Subcutaneous adipose tissue (tissue), 4 donors: ENCODE results near the gene SMIM23. TPM values are rescaled to one million over a fixed set of nuclear protein-coding genes. Genes with fewer than 3 reads are reported as not detected.

Experiments
- total RNA-seq, 4 donors: library from RNA; depleted of rRNA; stranded (reverse); fragments of >200 nt; gene quantifications; one replicate each; pipeline ENCODE4 v1.1.0, GENCODE V29; 2016
- TF ChIP-seq, protein P1 (sequence below): fragments of 450-650 bp; IDR thresholded peaks from one replicate; pipeline ENCODE4 v1.5.1; 2016; ENCODE audit warnings: low read depth, mild to moderate bottlenecking, control low read depth, antibody characterized with exemption, moderate library complexity

Gene SMIM23
- not detected for total RNA-seq

DNA sequence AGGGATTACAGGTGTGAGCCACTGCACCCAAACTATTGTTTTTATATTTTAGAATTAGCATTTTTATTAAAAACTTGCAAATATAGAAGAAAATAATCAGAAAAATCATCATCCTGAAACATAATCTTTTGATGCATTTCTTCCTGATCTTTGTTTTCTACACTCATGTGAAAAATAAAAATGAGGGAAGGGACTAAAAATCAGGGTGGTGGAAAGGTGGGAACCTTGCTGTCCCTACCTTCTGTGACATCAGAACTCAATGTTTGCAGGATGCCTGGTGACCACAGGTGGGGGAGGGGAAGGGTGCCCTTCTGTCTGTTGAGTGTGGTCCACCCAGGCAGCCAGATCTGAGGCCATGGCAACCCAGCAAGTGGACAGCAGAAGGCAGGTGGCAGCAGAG is at the start of gene SMIM23:
Gene SMIM23 (plus strand): TSS at position 301 of the 400 bp plus-strand sequence. CDS start 55 bp downstream, at position 356.
- TF ChIP-seq, protein P1, sequence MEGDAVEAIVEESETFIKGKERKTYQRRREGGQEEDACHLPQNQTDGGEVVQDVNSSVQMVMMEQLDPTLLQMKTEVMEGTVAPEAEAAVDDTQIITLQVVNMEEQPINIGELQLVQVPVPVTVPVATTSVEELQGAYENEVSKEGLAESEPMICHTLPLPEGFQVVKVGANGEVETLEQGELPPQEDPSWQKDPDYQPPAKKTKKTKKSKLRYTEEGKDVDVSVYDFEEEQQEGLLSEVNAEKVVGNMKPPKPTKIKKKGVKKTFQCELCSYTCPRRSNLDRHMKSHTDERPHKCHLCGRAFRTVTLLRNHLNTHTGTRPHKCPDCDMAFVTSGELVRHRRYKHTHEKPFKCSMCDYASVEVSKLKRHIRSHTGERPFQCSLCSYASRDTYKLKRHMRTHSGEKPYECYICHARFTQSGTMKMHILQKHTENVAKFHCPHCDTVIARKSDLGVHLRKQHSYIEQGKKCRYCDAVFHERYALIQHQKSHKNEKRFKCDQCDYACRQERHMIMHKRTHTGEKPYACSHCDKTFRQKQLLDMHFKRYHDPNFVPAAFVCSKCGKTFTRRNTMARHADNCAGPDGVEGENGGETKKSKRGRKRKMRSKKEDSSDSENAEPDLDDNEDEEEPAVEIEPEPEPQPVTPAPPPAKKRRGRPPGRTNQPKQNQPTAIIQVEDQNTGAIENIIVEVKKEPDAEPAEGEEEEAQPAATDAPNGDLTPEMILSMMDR, result no peak

DNA sequence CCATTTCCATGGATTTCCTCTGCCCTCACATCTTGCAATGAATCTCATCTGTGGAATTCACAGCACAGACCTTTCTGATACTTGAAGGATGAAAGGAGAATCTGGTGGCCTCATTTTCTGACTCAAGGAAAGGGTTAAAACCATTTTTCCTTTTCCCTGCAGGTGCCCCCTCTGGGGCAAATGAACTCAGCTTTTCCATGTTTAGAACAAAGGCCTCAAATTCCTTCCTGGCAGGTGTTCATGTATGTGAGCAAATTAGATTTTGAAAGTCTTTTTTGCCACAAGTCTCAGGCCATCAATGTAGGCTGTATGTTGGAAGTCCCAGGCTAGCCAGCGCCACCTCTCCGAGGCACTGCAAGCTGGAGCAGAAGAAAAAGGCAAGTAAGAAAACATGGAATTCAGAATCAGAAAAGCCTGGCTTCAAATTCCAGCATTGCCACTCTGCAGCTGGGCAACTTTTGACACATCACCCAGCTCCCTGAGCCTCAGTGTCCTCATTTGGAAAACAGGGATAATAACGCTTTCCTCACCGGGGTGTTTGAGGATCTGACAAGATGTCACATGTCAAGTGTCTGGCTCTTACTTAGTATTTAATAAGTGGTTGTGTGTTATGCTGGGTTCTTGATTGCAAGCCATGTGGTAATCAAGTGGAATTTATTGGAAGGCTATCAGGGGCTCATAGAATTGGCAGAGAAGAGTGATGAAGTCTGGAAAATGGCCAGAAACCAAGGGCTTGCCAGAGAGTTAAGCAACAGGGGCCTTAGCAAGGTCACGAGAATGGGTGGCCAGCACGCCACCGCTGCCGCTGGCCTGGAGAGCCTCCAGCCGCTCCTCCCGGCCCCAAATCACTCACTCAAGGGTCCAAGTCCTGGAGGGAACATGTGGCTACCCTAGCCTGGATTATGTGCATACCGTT is 48.4 kb upstream of the SMIM23 start:
- TF ChIP-seq, protein P1, result no peak

DNA sequence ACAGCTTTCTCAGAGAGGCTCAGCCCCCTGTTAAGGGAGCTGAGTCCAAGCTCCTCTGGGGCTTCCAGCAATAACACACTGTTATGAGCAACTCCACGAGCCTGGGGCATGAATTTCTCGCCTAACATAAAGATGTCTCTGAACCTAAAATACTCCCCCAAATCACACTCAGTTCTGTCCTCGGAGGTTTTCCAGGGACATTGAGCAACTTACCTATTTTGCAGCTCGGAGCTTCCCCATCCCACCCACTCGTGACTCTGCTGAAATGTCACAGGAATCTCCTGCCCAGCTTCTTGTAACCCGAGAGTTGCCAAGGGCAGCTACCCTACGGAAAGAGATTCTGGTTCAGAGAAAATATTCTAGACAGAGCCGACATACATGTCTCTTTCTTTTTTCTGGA is 47.1 kb upstream of the SMIM23 start:
- TF ChIP-seq, protein P1, result no peak

DNA sequence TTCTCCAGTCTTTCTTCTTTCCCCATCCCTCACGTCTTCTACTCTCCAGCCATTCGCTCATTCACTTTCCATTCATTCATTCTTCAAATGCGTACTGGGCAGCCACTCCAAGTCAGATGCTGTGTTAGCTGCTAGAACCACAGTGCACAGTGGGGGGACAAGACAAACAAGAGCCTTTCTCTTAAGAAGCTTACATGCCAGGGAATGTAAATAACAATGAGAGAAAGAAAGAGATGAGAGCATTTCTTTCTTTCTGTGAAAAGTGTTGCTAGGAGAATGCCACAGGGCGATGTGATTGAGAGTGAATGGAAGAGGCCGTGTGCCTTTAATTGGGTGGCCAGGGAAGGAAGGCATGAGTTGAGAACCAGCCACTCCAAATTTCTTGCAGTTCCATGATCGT is 46.3 kb upstream of the SMIM23 start:
- TF ChIP-seq, protein P1, result no peak

- TF ChIP-seq, protein P1, result no peak
Observed at GRCh38 chr5:171743436-171744076, 42.1 kb upstream of the SMIM23 start.

GRCh38 chr5:171744264-171744663 is 41.4 kb upstream of the SMIM23 start:
- TF ChIP-seq, protein P1, result no peak

- TF ChIP-seq, protein P1, result no peak
Observed at GRCh38 chr5:171744882-171745281, 40.7 kb upstream of the SMIM23 start.
